ENCODE results near the gene SMYD3.

SMYD3 gene

DNA sequence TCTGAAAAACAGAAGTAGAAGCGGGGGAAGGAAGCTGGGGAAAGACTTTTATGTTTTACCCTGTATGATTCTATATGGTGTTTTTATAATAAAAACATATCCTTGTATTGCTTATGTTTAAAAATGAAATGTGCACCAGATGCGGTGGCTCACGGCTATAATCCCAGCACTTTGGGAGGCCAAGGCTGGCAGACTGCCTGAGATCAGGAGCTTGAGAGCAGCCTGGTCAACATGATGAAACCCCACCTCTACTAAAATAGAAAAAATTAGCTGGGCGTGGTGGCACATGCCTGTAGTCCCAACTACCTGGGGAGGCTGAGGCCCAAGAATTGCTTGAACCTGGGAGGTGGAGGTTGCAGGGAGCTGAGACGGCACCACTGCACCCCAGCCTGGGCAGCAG, 155.4 kb downstream of the SMYD3 start:
- no peak for TF ChIP-seq HOXC10 (CRISPR knock-in tag; IDR thresholded peaks at IDR 0.05)
- no peak for TF ChIP-seq IKZF3 (tag by site-specific recombination; IDR thresholded peaks at IDR 0.05)
- no peak for TF ChIP-seq BCL11A (tag by site-specific recombination; IDR thresholded peaks at IDR 0.05; ENCODE audit: low read depth)
- no peak for TF ChIP-seq ZBTB17 (tag by site-specific recombination; IDR thresholded peaks at IDR 0.05)
- no peak for TF ChIP-seq MEIS1 (CRISPR knock-in tag; IDR thresholded peaks at IDR 0.05; ENCODE audit: borderline replicate concordance)
- no peak for TF ChIP-seq YY2 (tag by site-specific recombination; IDR thresholded peaks at IDR 0.05)
- TF ChIP-seq, protein P1, sequence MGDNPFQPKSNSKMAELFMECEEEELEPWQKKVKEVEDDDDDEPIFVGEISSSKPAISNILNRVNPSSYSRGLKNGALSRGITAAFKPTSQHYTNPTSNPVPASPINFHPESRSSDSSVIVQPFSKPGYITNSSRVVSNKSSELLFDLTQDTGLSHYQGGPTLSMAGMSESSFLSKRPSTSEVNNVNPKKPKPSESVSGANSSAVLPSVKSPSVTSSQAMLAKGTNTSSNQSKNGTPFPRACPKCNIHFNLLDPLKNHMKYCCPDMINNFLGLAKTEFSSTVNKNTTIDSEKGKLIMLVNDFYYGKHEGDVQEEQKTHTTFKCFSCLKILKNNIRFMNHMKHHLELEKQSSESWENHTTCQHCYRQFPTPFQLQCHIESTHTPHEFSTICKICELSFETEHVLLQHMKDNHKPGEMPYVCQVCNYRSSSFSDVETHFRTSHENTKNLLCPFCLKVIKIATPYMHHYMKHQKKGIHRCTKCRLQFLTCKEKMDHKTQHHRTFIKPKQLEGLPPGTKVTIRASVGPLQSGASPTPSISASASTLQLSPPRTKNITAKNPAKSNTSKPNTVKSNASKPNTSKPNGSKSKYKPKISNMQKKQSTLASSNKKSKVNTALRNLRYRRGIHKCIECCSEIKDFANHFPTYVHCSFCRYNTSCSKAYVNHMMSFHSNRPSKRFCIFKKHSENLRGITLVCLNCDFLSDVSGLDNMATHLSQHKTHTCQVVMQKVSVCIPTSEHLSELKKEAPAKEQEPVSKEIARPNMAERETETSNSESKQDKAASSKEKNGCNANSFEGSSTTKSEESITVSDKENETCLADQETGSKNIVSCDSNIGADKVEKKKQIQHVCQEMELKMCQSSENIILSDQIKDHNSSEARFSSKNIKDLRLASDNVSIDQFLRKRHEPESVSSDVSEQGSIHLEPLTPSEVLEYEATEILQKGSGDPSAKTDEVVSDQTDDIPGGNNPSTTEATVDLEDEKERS (tag by site-specific recombination; IDR thresholded peaks at IDR 0.05) = no peak
- no peak for TF ChIP-seq HOXA7 (CRISPR knock-in tag; IDR thresholded peaks at IDR 0.05; ENCODE audit: borderline replicate concordance)
- TF ChIP-seq, protein P2, sequence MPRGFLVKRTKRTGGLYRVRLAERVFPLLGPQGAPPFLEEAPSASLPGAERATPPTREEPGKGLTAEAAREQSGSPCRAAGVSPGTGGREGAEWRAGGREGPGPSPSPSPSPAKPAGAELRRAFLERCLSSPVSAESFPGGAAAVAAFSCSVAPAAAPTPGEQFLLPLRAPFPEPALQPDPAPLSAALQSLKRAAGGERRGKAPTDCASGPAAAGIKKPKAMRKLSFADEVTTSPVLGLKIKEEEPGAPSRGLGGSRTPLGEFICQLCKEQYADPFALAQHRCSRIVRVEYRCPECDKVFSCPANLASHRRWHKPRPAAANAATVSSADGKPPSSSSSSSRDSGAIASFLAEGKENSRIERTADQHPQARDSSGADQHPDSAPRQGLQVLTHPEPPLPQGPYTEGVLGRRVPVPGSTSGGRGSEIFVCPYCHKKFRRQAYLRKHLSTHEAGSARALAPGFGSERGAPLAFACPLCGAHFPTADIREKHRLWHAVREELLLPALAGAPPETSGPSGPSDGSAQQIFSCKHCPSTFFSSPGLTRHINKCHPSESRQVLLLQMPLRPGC (tag by site-specific recombination; IDR thresholded peaks at IDR 0.05) = no peak
- no peak for TF ChIP-seq BCL11B (tag by site-specific recombination; IDR thresholded peaks at IDR 0.05; ENCODE audit: low read depth)
- TF ChIP-seq ZNF610 (tag by site-specific recombination; IDR thresholded peaks at IDR 0.05; ENCODE audit: borderline replicate concordance) = no peak
- no peak for TF ChIP-seq ZNF670 (tag by site-specific recombination; IDR thresholded peaks at IDR 0.05; ENCODE audit: low read depth)
- no peak for TF ChIP-seq WT1 (tag by site-specific recombination; IDR thresholded peaks at IDR 0.05)
- no peak for TF ChIP-seq ZNF843 (tag by site-specific recombination; IDR thresholded peaks at IDR 0.05)
- TF ChIP-seq ZNF394 (tag by site-specific recombination; IDR thresholded peaks at IDR 0.05; ENCODE audit: borderline replicate concordance) = no peak
- no peak for TF ChIP-seq ZNF48 (tag by site-specific recombination; IDR thresholded peaks at IDR 0.05)
- no peak for TF ChIP-seq ZFP37 (tag by site-specific recombination; IDR thresholded peaks at IDR 0.05)
- TF ChIP-seq ZNF248 (tag by site-specific recombination; IDR thresholded peaks at IDR 0.05) = no peak
- TF ChIP-seq ZNF501 (tag by site-specific recombination; IDR thresholded peaks at IDR 0.05) = no peak
- no peaks in the 10 kb centered on the region for H3K4me1 ChIP-seq (ENCODE audit: control insufficient read depth, insufficient read depth, low read length)
- no peak overlapping the region for H3K4me3 ChIP-seq (ENCODE audit: low read depth, low read length)
- no peaks in the 10 kb centered on the region for H3K9me3 ChIP-seq (ENCODE audit: control insufficient read depth, insufficient read depth, low read depth, low read length)
- no peaks in the 10 kb centered on the region for H3K36me3 ChIP-seq (ENCODE audit: control insufficient read depth in 2 of 2, insufficient read depth in 1 of 2, low read length in 2 of 2)
- ChIA-PET CTCF (no interaction called here), POLR2A (no interaction called here)
- no peak overlapping the region for H3K27ac ChIP-seq (ENCODE audit: extremely low read depth, low read depth, low read length)

DNA sequence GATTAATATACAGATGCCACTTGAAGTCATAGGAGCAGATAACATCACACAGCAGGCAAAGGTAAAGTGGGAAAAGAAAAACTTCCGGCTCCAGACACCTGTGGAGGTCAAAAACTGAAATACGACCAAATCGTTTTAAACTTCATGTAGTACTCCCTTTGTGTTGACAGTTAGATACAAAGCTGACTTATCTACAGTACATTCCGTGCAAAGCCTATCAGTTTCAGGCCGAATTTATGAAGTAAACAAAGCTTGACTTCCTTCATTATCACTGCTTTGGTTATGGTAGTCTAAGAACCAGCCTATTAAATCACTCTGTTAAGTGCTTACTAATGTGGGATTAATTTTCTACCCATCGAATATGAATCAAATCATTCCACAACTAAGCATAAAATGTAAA, 156.3 kb downstream of the SMYD3 start:
- no peak overlapping the region for H3K27ac ChIP-seq (ENCODE audit: extremely low read depth, low read depth, low read length)
- H3K36me3 ChIP-seq (ENCODE audit: control insufficient read depth in 2 of 2, insufficient read depth in 1 of 2, low read length in 2 of 2) = no peaks in the 10 kb centered on the region
- no peak overlapping the region for H3K4me3 ChIP-seq (ENCODE audit: low read depth, low read length)
- H3K9me3 ChIP-seq (ENCODE audit: control insufficient read depth, insufficient read depth, low read depth, low read length) = no peaks in the 10 kb centered on the region
- H3K4me1 ChIP-seq (ENCODE audit: control insufficient read depth, insufficient read depth, low read length) = no peaks in the 10 kb centered on the region
- POLR2A ChIA-PET = no interaction called here
- CTCF ChIA-PET = no interaction called here
- TF ChIP-seq HOXD13 (CRISPR knock-in tag; IDR thresholded peaks at IDR 0.05; ENCODE audit: borderline replicate concordance) (no peak), ZNF274 (IDR thresholded peaks at IDR 0.05; ENCODE audit: low read length) (no peak), ZNF274 (tag by site-specific recombination; IDR thresholded peaks at IDR 0.05; ENCODE audit: borderline replicate concordance) (no peak), ZNF354C (tag by site-specific recombination; IDR thresholded peaks at IDR 0.05; ENCODE audit: borderline replicate concordance, low read depth) (no peak), ZNF416 (tag by site-specific recombination; IDR thresholded peaks at IDR 0.05) (no peak)
- TF ChIP-seq, protein P3, sequence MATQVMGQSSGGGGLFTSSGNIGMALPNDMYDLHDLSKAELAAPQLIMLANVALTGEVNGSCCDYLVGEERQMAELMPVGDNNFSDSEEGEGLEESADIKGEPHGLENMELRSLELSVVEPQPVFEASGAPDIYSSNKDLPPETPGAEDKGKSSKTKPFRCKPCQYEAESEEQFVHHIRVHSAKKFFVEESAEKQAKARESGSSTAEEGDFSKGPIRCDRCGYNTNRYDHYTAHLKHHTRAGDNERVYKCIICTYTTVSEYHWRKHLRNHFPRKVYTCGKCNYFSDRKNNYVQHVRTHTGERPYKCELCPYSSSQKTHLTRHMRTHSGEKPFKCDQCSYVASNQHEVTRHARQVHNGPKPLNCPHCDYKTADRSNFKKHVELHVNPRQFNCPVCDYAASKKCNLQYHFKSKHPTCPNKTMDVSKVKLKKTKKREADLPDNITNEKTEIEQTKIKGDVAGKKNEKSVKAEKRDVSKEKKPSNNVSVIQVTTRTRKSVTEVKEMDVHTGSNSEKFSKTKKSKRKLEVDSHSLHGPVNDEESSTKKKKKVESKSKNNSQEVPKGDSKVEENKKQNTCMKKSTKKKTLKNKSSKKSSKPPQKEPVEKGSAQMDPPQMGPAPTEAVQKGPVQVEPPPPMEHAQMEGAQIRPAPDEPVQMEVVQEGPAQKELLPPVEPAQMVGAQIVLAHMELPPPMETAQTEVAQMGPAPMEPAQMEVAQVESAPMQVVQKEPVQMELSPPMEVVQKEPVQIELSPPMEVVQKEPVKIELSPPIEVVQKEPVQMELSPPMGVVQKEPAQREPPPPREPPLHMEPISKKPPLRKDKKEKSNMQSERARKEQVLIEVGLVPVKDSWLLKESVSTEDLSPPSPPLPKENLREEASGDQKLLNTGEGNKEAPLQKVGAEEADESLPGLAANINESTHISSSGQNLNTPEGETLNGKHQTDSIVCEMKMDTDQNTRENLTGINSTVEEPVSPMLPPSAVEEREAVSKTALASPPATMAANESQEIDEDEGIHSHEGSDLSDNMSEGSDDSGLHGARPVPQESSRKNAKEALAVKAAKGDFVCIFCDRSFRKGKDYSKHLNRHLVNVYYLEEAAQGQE (tag by site-specific recombination; IDR thresholded peaks at IDR 0.05) = no peak
- TF ChIP-seq, protein P4, sequence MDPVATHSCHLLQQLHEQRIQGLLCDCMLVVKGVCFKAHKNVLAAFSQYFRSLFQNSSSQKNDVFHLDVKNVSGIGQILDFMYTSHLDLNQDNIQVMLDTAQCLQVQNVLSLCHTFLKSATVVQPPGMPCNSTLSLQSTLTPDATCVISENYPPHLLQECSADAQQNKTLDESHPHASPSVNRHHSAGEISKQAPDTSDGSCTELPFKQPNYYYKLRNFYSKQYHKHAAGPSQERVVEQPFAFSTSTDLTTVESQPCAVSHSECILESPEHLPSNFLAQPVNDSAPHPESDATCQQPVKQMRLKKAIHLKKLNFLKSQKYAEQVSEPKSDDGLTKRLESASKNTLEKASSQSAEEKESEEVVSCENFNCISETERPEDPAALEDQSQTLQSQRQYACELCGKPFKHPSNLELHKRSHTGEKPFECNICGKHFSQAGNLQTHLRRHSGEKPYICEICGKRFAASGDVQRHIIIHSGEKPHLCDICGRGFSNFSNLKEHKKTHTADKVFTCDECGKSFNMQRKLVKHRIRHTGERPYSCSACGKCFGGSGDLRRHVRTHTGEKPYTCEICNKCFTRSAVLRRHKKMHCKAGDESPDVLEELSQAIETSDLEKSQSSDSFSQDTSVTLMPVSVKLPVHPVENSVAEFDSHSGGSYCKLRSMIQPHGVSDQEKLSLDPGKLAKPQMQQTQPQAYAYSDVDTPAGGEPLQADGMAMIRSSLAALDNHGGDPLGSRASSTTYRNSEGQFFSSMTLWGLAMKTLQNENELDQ (tag by site-specific recombination; IDR thresholded peaks at IDR 0.05; ENCODE audit: low read depth) = no peak
